ENCODE data around the gene AMDHD2.

DNA sequence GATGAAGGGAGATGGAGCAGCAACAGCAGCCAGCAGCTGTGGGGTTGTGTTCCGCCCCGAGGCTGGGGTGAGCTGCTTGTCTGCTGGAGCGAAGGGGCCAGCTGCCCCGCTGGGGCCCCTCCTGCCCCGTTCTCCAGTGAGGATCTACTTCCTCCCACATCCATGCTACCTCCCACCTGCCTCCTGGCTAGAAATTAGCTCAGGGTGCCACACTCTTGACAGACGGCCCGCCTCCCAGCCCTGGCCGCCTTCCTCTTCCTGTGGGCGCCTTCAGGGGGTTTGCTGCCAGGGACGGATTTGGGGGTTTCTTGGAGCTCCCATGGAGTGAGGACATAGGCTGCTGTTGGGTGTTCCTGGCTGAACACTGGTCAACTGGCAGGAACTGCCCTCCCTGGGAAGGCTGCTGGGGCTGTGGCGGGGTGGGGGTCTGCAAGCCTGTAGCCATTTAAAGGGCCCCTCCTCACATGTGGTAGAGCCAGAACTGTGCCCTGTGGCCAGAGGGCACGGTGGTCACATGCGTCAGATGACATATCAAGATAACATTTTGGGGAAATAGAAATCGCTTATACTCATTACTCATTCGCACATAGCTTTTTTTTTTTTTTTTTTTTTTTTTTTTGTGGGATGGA, 32.2 kb upstream of the AMDHD2 start:
- TF ChIP-seq, protein P1, sequence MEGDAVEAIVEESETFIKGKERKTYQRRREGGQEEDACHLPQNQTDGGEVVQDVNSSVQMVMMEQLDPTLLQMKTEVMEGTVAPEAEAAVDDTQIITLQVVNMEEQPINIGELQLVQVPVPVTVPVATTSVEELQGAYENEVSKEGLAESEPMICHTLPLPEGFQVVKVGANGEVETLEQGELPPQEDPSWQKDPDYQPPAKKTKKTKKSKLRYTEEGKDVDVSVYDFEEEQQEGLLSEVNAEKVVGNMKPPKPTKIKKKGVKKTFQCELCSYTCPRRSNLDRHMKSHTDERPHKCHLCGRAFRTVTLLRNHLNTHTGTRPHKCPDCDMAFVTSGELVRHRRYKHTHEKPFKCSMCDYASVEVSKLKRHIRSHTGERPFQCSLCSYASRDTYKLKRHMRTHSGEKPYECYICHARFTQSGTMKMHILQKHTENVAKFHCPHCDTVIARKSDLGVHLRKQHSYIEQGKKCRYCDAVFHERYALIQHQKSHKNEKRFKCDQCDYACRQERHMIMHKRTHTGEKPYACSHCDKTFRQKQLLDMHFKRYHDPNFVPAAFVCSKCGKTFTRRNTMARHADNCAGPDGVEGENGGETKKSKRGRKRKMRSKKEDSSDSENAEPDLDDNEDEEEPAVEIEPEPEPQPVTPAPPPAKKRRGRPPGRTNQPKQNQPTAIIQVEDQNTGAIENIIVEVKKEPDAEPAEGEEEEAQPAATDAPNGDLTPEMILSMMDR (IDR thresholded peaks at IDR 0.05): no peak
- no peak for TF ChIP-seq POLR2A (IDR thresholded peaks at IDR 0.05)
- TF ChIP-seq POLR2AphosphoS5 (IDR thresholded peaks at IDR 0.05): no peak
- no peak for TF ChIP-seq EP300 (IDR thresholded peaks at IDR 0.05)

Data from sigmoid colon (tissue), 4 donors.